Testis (tissue), 2 donors: ENCODE data around the gene KIF16B.

Experiments used
- CTCF ChIP-seq, 3 experiments: fragments of 450-650 bp in 2 of 3; fragments of 200-600 bp in 1 of 3; sonication (generic) in 1 of 3; IDR thresholded peaks; one replicate each; pipeline ENCODE4 v1.5.1; 2016 to 2019; ENCODE audit warnings: antibody characterized with exemption in 3 of 3, mild to moderate bottlenecking in 2 of 3, moderate library complexity in 1 of 3
- POLR2A ChIP-seq: fragments of 450-650 bp; IDR thresholded peaks from one replicate; pipeline ENCODE4 v1.6.1; 2017; ENCODE audit warnings: antibody characterized with exemption, mild to moderate bottlenecking, moderate library complexity

- no peak for TF ChIP-seq CTCF (IDR thresholded peaks at IDR 0.05)
- TF ChIP-seq POLR2A: no peak
Measured at GRCh38 chr20:16606468-16607070, 33.3 kb upstream of the KIF16B start.
